ENCODE results near the gene ATG10.

DNA sequence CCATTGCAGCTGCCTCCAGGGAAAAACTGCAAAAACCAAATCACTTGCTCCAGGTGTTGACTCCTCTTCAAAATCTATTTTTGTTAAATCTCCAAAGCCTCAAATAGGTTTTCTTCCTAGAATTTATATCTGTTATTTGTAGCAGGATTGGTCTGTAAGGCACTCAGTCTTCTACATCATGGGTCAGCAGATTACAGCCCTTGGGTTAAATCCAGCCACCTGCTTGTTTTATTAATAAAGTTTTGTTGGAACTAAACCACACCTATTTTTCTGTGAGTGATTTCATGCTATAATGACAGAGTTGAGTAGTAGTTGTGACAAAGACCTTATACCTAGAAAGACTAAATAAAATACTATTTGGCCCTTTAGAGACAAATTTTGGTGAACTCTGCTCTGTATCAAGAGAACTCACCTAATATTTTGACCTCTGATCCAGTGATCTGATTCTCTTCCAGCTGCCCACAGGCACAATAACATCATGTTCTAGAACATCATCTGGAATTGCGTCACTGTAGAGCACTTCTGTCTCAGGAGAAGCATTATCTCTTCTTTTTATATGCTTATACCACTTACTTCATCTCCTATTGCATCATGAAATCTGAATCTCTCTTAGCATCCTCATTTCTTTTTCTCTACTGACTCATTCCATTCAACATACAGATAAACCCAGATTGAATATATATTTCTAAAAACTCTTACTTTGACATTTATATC is 176.2 kb downstream of the ATG10 start:
- TF ChIP-seq, protein P1, sequence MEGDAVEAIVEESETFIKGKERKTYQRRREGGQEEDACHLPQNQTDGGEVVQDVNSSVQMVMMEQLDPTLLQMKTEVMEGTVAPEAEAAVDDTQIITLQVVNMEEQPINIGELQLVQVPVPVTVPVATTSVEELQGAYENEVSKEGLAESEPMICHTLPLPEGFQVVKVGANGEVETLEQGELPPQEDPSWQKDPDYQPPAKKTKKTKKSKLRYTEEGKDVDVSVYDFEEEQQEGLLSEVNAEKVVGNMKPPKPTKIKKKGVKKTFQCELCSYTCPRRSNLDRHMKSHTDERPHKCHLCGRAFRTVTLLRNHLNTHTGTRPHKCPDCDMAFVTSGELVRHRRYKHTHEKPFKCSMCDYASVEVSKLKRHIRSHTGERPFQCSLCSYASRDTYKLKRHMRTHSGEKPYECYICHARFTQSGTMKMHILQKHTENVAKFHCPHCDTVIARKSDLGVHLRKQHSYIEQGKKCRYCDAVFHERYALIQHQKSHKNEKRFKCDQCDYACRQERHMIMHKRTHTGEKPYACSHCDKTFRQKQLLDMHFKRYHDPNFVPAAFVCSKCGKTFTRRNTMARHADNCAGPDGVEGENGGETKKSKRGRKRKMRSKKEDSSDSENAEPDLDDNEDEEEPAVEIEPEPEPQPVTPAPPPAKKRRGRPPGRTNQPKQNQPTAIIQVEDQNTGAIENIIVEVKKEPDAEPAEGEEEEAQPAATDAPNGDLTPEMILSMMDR (IDR thresholded peaks at IDR 0.05), result no peak
- no peak for TF ChIP-seq ZFX (IDR thresholded peaks at IDR 0.05; ENCODE audit: borderline replicate concordance)

Data from 22Rv1 (cell line).